ENCODE measurements around the gene PTCD1.

PTCD1 gene

DNA sequence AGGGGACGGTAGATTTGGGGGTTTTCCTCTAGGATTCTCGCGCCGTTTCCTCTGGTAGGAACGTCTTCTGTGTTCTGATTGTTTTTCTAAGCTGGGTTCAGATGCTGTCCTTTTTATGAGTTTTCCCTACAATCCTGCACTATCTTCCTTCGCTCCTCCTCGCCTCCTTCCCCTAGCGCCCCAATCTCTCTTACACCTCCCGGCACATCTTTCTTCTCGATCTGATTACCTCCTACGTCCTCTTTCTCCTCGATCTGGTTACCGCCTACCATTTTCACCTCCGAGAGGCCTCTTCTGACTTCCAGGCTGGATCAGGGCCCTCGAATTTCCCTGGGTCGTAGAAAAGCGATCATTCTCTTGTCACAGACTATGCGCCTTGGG is 29.4 kb downstream of the PTCD1 start:
- peak; percentile 52 for DNase-seq (ENCODE audit: low spot score)

DNA sequence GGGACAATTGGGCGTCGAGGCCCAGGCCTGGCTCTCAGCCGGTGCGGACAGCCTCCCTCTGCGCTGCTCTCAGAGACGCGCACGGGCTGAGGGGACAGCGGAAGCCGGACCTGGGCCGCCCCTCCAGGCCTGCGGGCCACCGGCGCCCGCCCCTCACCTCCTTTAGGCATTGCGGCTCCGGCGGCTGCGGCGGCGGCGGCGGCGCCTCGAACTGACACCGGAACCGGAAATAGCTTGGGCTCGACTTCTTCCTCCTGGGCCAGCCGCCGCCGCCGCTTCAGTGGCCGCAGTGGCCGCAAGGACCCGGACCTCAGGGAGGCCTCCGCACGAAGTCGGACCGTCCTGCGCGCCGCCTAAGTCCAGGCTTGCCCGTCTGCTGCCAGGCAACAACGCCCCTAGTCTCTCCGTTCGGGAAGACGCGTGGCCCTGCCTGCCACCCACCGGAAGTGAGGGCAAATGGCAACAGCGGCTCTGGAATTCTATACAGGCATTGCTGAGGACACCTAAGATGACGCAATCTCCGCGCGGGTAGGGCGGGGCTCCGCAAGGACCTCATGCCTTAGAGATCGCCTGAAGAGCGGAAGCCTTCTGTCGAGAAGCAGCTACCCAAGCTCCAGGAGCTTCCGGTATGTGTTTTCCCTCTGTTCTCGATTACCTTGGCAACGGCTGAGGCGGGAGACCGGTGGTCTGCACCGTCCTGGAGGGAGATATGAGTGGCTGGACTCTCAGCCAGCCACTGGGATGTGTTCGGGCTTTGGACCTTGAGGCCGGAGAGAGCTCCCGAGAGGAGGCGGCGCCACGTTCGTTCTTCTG is 30.0 kb downstream of the PTCD1 start, which contains the start of the genes BUD31 and PDAP1:
Gene BUD31, plus strand, starts transcription at position 591 of the 813 bp plus-strand sequence. CDS start 2,124 bp downstream, outside the sequence.
Gene PDAP1, minus strand, starts transcription at position 219 of the 813 bp plus-strand sequence. Its CDS starts 49 bp downstream, at position 170.
- DNase-seq (ENCODE audit: low spot score): peak; percentile 98

DNA sequence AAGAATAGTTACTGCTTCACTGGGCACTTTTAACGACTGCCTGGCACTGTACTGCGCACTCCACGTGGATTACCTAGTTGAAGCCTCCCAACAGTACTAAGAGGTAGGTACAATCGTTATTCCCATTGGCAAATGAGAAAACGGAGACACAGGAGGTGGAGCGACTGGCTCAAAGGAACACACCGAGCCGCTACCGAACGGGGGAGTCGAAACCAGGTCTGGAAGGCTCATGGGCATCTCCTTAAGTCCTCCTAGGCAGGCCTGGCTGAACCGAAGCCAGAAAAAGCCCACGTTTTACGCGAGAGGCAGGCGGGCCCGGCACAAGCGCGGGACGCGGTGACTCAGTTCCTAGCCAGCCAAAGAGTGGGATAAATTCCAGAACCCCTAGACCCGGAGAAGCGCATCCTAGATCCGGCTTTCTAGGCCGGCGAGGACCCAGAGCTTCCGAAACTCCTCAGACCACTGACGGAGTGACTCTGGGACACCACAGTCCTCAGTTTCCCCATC is 30.7 kb downstream of the PTCD1 start:
- peak; percentile 73 for DNase-seq (ENCODE audit: low spot score)

DNA sequence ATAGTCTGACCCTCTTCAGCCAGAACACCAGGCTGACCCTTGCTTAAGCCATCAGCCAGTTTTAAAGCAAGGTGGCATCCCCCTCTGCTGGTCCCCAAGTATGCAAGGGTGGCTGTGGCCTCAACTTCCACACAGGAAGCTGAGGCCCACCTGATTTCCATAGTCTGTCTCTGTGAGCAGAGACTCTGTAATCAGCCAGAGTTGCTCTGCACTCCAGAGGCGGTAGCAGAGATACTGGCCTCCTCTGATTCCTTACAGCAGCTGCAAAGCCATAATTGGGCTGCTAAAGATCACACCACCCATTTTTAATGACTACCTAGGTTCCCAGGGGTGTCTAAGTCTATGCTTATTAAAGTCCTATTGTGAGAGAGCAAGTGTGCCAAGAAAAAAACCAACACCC is 32.0 kb downstream of the PTCD1 start:
- no peak for DNase-seq (ENCODE audit: low spot score)

DNA sequence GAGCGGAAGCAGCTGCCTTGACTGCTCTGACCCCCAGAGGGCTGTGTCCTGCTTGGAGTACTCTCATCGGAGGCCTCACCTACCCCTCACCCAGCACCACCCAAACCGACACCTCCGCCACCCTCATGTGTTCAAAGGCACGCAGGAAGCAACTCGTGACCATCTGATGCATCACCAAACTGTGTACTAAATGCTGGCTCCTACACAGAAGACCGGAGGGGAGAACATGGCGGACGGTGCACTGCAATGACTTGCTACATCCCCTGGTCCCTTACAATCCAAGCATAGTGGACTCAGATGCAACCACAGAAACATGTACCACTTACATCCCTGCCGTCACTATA is 33.6 kb downstream of the PTCD1 start:
- DNase-seq (ENCODE audit: low spot score): no peak

DNA sequence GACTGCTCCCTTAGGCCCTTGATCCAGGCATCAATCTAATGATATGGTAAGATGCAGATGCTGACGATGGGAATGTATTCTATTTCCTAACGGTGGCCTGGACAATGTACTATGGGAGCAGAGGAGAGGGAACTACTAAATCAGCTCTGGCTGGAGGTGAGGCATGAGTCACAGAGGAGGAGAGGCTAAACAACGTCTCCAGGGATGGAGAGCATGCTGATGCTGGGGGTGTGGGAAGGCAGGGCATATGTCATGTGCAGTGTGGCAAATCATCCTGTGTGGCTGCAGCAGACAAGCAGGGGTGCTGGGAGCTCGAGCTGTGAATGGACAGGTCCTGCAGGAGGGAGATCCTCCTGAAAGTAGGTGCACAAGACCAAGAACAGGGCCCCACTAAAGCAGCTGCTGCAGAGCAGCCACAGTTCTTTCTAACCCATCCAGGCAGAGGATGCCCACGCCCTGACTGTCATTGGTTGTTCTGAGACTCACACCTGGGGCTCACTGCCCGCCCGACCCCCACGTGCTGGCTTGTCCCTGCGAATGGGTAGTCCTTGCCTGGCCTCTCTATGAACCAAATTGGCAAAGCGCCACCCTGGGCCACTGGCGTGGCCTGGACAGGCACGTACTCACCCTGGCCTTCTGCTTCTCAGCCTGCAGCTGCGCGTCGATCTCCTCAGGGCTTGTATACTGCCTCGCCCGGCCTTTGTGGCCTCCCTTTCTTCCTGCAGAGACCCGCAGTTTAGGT is 34.2 kb downstream of the PTCD1 start:
- DNase-seq (ENCODE audit: low spot score): no peak

DNA sequence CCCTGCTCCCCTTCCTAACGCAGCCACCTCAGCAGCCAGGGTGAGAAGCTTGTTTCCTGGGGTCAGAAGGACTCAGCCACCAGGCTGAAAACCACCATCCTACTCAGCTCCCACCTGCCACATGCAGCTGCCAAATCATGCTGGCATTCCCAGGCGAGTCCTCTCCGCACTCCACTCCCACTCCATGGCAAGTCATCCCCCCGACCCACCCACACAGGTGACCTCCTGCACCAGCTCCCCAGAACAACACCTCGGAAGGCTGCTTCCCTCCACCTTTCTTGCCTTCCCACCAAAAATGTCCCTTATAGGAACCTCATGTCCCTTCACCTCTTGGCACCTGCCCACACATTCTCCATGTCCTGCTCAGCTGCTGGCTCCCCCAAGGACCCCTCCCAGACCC is 34.8 kb downstream of the PTCD1 start:
- DNase-seq (ENCODE audit: low spot score): no peak

DNA sequence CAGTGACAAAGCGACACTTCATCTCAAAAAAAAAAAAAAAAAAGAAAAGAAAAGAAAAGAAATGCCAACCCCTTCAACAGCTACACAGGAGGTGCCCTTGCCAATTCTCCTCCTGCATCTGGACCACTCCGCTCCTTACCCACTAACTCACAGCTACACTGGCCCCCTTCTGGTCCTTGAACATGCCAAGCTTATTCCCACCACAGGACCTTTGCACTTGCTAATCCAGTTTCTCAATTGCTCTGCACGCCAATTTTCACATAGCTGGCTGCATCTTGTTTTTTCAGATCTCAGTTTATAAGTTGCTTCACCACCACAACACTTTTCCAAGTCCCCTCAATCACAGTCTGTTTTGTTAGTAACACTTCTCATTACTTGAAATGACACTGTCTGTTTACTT is 35.7 kb downstream of the PTCD1 start:
- DNase-seq (ENCODE audit: low spot score): no peak

DNA sequence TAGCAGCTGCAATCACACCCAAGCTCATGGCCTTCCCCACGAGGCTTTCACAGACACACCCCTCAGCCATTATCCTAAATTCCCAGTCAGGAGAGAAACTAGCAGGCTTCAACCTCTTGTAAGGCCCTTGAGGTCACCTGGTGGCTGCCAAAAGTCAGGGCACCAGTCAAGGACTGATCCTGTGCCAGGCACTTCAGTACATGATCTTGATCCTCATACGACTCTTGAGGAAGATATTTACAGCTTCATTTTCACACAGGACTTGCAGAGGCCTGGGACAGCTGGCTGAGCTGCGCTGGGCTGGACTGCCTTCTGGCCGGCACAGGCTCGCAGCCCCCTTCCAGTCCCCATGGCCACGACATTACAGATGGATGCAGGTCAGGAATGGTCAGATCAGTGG is 39.0 kb downstream of the PTCD1 start:
- DNase-seq (ENCODE audit: low spot score): no peak

DNA sequence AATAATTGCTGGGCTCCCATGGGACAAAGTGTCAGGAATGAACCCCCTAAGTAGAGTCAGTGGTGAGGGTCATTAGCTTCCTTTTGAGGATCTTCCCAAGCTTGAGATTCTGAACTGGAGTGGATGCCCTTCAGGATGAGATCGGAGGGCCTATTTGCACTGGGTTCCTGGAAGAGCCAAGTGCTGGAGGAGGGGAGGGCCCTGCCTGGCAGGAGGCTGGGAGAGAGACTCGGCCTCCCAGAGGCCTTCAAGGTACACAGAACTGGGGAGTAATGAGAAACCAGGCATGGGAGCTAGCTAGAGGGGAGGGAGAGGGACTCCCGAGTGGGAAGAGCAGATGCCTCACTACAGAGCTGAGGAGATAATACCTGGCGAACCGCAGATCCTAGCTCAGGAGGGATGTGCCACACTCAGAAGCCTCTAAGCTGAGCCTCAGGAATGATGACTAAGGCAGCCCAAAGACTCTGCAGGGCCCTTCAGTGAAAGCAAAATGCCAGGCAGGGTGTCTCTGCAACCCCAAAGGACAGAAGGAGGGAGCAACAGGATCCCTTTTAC is 39.6 kb downstream of the PTCD1 start:
- no peak for DNase-seq (ENCODE audit: low spot score)

DNA sequence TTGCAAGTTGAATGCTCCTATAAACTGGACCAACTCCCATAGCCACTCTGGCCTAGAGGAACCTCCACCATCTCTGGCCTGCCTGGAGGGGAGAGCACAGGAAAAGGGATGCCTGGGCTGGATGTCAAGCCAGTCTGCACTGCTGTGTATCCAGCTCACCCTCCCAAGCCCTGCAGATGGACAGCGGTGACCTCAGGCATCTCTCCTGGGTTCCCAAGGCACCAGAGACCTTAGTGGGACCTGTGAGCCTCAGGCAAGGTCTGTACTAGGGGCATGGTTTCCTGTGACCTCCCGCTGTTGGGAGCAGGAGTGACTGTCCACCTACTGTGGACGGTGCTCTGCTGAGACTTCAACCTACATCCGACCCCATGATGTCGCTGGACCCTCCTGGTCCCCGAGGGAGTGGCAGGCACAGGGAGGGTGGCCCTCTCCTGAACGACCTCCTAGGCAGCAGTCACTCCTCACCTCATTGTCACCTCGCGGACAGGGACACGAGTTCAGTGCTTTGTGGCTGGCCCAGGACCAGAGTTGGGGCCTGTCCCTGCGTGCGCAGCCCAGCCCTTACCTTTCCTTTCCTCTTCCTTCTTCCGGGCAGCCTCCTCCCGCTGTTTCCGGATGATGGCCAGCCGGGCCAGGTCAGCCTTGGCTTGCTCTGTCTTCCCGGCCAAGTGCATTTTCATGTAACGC is 41.2 kb downstream of the PTCD1 start:
- no peak for DNase-seq (ENCODE audit: low spot score)

DNA sequence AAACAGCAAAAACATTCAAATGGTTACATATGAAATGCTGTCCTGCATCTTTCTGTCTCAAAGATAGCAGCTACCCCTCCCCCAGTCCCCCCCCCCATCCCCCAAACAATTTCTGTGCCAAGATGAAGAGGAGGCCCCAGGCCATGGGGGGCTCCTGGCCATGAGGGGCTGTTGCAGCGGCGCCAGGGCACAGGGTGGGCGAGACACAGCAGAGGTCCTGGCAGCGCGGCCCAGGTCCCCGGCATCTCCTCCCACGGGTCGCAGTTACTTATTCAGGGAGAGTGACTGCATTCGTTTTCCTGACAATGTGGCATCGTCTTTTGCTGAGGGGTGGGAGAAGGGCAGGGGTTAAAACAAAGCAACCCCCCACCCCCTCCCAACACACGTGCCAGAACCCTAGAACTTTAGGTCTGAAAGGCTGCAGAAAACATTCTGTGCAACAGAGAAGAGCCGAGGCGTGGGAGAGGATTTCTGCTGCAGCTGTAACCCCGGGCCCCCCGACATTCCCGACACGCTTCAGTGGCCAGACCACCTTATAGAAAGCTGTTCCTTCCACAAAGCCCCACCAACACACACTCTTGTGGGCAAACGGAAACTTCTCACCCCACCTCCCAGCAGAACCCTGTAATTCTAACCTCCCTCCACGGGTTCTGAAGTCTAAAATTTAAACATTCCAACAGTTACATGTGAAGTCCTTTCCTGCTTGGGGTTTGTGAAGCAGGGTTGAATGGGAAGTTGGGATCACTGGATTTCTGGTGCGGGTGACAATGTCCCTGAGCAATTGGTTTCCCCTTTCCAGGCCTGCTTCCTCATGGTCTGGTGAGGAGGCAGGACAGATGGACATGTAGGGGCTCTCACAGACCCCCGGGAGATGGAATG is 41.9 kb downstream of the PTCD1 start:
- DNase-seq (ENCODE audit: low spot score): no peak

DNA sequence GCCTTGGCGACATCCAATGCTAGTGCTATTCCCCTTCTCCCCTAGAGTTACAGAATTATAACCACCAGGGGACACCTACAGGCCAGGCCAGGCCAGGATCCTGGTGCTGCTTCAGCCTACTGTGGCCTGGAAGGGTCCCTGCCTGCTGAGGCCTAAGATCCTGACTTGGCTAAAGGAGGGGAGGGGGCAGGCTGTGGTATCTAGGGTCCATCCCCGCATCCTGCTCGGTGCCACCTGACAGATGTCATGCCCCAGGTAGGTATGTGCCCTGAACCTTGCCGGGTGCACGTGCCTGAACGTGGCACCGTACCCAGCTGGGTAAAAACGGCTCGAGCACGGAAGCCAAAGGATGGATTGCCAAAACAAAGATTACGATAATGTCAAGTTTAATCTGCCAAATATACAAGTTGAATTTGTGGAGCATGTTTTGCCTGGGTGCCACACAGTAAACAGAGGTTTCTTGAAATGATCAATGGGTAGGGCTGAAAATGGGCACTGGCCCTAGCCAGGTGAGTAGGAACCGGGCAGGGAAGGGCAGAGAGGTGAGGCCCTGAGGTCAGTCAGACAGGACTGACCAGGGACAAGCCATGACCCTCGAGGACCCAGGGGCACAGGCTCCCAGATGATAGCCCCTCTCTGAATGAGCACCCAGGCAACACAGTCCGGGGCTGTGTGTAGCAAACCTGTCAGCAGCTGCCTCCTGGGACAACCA is 42.8 kb downstream of the PTCD1 start:
- no peak for DNase-seq (ENCODE audit: low spot score)

DNA sequence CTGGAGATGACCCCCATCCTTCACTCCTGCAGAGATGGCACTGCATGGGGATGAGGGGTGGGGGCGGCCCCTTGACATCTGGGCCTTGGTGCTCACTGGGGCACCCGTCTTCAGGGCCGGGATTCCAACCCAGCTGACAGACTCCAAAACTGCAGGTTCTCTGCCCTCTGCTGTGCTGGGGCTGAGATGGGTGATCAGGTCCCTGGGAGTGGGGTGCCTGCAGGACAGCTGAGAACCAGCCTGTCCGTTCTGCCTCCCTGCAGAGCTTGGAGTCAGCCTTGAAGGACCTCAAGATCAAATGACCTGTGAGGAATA is 44.5 kb downstream of the PTCD1 start:
- DNase-seq (ENCODE audit: low spot score): no peak

DNA sequence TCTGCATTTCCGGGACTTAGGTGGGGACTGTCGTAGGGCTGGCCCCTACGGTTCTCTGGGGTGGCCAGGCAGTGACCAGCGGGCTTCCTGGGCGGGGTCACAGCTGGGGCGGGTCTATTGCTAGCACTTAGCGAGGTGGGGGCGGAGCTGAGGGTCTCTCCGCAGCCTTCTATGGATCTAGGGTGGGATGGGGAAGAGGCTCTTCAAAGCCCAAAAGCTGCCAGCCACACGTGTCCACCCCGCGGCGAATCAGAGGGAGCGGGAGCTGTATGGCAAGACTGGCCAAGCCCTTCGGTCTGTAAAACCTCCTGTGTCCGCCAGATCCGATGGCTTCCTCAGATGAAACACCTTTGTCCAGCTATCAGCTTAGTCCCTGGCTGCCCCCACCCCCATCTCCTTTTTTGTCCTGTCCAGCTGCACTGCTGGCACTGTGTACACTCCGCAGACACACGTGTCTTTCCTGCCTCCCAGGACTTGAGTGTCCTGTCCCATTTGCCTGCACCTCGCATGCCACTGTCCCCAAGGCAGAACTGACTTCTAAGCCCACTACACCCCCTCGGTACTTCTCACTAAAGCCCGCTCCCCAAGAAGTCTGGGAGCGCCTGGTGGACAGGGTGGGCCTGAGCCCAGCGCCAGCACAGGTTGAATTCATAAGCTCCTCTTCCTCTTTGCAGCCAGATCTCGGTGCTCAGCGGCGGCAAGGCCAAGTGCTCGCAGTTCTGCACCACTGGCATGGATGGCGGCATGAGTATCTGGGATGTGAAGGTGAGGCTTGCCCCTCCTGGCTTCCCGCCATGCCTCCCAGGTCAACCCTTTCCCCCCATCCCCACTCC is 45.0 kb downstream of the PTCD1 start:
- DNase-seq (ENCODE audit: low spot score): peak; percentile 77

DNA sequence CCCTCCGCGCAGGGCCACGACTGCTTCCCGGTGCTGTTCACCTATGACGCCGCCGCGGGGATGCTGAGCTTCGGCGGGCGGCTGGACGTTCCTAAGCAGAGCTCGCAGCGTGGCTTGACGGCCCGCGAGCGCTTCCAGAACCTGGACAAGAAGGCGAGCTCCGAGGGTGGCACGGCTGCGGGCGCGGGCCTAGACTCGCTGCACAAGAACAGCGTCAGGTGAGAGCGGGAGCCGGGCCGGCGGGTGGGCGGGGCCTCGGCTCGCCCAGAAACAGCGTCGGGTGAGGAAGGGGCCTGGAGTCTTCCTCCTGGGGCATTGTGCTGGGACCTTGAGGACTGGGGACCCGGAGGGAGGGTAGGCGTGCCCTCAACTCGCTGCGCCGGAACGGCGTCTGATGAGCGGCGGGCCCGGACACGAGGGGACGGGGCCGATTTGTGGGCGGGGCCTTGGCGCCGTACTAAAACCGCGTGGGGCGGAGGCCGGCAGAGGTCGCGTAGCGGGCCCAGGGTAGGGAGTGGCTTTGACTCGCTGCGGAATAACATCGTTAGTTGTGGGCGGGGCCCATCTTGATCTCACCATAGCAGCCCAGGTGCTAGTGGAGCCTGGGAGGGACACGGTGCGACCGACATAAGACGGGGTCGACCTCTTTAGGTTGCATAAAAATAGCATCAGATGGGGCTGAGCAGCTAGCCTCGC is 45.8 kb downstream of the PTCD1 start:
- peak; percentile 97 for DNase-seq (ENCODE audit: low spot score)

DNA sequence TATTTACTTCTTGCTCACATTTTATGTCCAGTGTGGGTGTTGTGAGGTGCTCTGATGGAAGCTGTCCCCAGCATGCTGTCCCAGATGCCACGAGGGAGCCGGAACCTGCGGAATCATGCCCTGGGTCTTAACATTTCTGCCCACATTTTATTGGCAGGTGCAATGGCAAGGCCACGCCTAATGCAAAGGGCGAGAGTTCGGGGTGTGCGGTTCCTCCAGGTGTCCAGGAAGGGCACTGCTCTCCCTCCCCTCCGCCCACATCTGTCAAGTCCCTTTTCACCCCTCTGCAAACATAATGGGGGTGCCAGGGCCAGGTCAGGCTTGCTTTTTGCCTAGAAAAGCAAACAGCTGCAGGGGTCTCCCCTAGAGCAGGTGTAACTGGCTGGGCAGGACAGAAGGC is 46.6 kb downstream of the PTCD1 start:
- peak; percentile 77 for DNase-seq (ENCODE audit: low spot score)

DNA sequence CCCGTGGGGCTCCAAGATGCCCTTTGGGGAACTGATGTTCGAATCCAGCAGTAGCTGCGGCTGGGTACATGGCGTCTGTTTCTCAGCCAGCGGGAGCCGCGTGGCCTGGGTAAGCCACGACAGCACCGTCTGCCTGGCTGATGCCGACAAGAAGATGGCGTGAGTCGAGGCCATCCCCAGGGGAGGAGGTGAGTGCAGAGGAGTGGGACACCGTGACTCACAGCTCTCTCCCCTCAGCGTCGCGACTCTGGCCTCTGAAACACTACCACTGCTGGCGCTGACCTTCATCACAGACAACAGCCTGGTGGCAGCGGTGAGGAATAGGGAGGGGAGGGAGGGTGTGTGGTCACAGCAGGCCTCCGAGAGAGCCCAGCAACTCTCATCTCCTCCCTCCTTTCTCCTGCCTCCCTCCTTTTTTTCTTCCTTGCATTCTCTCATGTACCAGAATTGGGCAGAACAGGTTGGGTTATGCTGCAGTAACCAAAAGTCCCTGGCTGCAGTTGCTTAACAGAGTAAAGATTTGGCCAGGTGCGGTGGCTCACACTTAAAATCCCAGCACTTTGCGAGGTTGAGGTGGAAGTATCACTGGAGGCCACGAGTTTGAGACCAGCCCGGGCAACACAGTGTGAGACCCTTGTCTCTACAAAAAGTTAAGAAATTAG is 47.5 kb downstream of the PTCD1 start:
- no peak for DNase-seq (ENCODE audit: low spot score)

DNA sequence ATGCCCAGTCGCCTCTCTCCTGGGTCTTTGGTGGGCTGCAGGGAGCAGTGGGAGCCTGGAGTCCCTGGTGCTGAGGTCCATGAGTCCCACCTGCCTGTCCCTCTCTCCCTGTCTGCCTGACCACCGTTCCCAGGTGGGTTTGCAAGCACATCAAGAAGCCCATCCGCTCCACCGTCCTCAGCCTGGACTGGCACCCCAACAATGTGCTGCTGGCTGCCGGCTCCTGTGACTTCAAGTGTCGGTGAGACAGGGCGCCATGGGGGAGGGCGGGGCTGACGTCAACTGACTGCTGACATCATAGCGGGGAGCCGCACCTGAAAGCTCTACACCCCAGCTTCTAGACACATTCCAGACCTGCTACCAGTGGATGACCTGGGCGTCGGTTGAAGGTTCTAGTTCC is 48.8 kb downstream of the PTCD1 start:
- no peak for DNase-seq (ENCODE audit: low spot score)
